Neural progenitor cell (in vitro differentiated cells): ENCODE measurements around the gene DNAAF5.

Experiments
- CTCF ChIP-seq: fragments of 200-600 bp; sonication (generic); IDR thresholded peaks from 2 replicates; pipeline ENCODE4 v1.5.1; 2017; ENCODE audit warnings: antibody characterized with exemption, mild to moderate bottlenecking
- EZH2 ChIP-seq: fragments of 200-600 bp; sonication (generic); IDR thresholded peaks from 2 replicates; pipeline ENCODE4 v1.6.1; 2017; ENCODE audit warnings: antibody characterized with exemption, mild to moderate bottlenecking, moderate library complexity

- TF ChIP-seq CTCF (no peak), EZH2 (no peak)
These were observed 16.3 kb downstream of the DNAAF5 start for GRCh38 chr7:742791-743190.
